ENCODE results near the gene DCLK1. TPM values are rescaled to one million over a fixed set of nuclear protein-coding genes. Genes with fewer than 3 reads are reported as not detected.
A peak's percentile ranks its signal among the peaks of the same experiment; 100 is the strongest.
"Not testable (repeated sequence)": the region's sequence is repeated elsewhere in the genome, so short reads cannot be mapped to it uniquely, and the experiment has no call there.

Gene DCLK1
- total RNA-seq, 2 donors from 2014 or later = 18.2 to 30.1 TPM

- DNase-seq = no peak
- intact Hi-C loops (cut with DNase I) = no loop called here
Measured at GRCh38 chr13:35996360-35996759, 134.8 kb downstream of the DCLK1 start.

GRCh38 chr13:35995136-35995535, 136.0 kb downstream of the DCLK1 start:
- ATAC-seq (no peak), DNase-seq (no peak)
- intact Hi-C loops (cut with DNase I) = no loop called here

More at GRCh38 chr13:35996360-35996759, 134.8 kb downstream of the DCLK1 start:
- no peak for ATAC-seq

GRCh38 chr13:35994131-35994966, 136.8 kb downstream of the DCLK1 start:
- DNase-seq (peak; percentile 65), ATAC-seq (peak; percentile 93 to 97)

GRCh38 chr13:35993686-35994085, 137.5 kb downstream of the DCLK1 start:
- intact Hi-C loops (cut with DNase I) = no loop called here
- DNase-seq (no peak), ATAC-seq (no peak)

More at GRCh38 chr13:35994131-35994966, 136.8 kb downstream of the DCLK1 start:
- intact Hi-C loops (cut with DNase I) = no loop called here

- ATAC-seq (peak in 1 of 2 donors; percentile 13), DNase-seq (no peak)
- intact Hi-C loops (cut with DNase I) = no loop called here
Measured at GRCh38 chr13:35992964-35993363, 138.2 kb downstream of the DCLK1 start.

- DNase-seq (no peak), ATAC-seq (no peak)
- intact Hi-C loops (cut with DNase I) = no loop called here
Measured at GRCh38 chr13:35990196-35990595, 141.0 kb downstream of the DCLK1 start.

- intact Hi-C loops (cut with DNase I) = no loop called here
- ATAC-seq (no peak), DNase-seq (no peak)
Measured at GRCh38 chr13:35988648-35989081, 142.5 kb downstream of the DCLK1 start.

- DNase-seq (no peak), ATAC-seq (no peak)
- intact Hi-C loops (cut with DNase I) = no loop called here
Measured at GRCh38 chr13:35987572-35988513, 143.3 kb downstream of the DCLK1 start.

GRCh38 chr13:35984776-35985453, 146.3 kb downstream of the DCLK1 start:
- ATAC-seq (no peak), DNase-seq (no peak)
- intact Hi-C loops (cut with DNase I) = no loop called here

GRCh38 chr13:35984287-35984686, 146.9 kb downstream of the DCLK1 start:
- intact Hi-C loops (cut with DNase I) = no loop called here
- no peak for DNase-seq
- no peak for ATAC-seq

- ATAC-seq; intact Hi-C loops (cut with DNase I); DNase-seq: not testable (repeated sequence)
Measured at GRCh38 chr13:35983703-35984102, 147.5 kb downstream of the DCLK1 start.

- intact Hi-C loops (cut with DNase I) = no loop called here
- DNase-seq (no peak), ATAC-seq (no peak)
Measured at GRCh38 chr13:35983206-35983605, 148.0 kb downstream of the DCLK1 start.

- peak; percentile 74 for DNase-seq
Measured at GRCh38 chr13:35979361-35979951, 151.7 kb downstream of the DCLK1 start.

GRCh38 chr13:35978607-35979316, 152.4 kb downstream of the DCLK1 start:
- ATAC-seq (peak; percentile 58 to 65), DNase-seq (no peak)
- intact Hi-C loops (cut with DNase I) = loop anchor here (1.0 to 5.0 kb wide), 3 partner anchors 294 to 759 kb away; no protein-coding TSS in a partner anchor

More at GRCh38 chr13:35979361-35979951, 151.7 kb downstream of the DCLK1 start:
- ATAC-seq = peak; percentile 85 to 89
- intact Hi-C loops (cut with DNase I) = loop anchor here (1.0 to 5.0 kb wide), 3 partner anchors 293 to 758 kb away; no protein-coding TSS in a partner anchor

- intact Hi-C loops (cut with DNase I) = loop anchor here (5.0 kb wide), 2 partner anchors 295 to 760 kb away; no protein-coding TSS in a partner anchor
Measured at GRCh38 chr13:35977060-35977459, 154.1 kb downstream of the DCLK1 start.

GRCh38 chr13:35976126-35976525, 155.1 kb downstream of the DCLK1 start:
- intact Hi-C loops (cut with DNase I) = loop anchor here (5.0 kb wide), 2 partner anchors 296 to 761 kb away; no protein-coding TSS in a partner anchor
- no peak for ATAC-seq
- DNase-seq = no peak

More at GRCh38 chr13:35977060-35977459, 154.1 kb downstream of the DCLK1 start:
- ATAC-seq (no peak), DNase-seq (no peak)

GRCh38 chr13:35966951-35967350, 164.2 kb downstream of the DCLK1 start:
- ATAC-seq; DNase-seq; intact Hi-C loops (cut with DNase I): not testable (repeated sequence)

GRCh38 chr13:35966024-35966423, 165.2 kb downstream of the DCLK1 start:
- no peak for DNase-seq
- peak in 1 of 2 donors; percentile 59 for ATAC-seq
- intact Hi-C loops (cut with DNase I) = no loop called here

Measured in left cardiac atrium (tissue), 4 donors.